HG03571 (cell line): ENCODE results near the gene GOLIM4.
"Not testable (repeated sequence)": the region's sequence is repeated elsewhere in the genome, so short reads cannot be mapped to it uniquely, and the experiment has no call there.

Source experiments
- ATAC-seq: cut with Tn5 transposase; IDR thresholded peaks from one replicate; pipeline ENCODE4 v1.9.1; 2021; ENCODE audit not compliant: unreplicated experiment

GOLIM4 gene

GRCh38 chr3:168049367-168049974 is 46.3 kb downstream of the GOLIM4 start:
- no peak for ATAC-seq

- ATAC-seq = no peak
Observed at GRCh38 chr3:168048414-168049330, 47.1 kb downstream of the GOLIM4 start.

DNA sequence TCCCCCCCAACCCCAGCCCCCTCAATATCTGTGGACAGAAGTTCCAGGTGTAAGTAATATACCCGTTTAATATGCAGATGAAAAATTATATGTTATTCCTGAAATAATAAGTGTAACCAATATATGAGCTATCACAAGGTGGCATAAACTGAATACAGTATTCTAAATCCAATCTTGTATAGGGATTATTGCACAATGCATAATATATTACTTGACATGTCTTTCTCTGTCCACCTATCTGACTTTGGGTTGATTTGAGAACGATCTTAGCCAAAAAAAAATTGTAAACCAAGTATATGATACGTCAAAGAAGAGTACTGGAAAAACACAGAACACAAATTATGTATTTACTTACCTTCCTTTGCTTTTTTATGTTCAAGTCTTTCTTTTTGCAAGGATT is 47.8 kb downstream of the GOLIM4 start:
- no peak for ATAC-seq

DNA sequence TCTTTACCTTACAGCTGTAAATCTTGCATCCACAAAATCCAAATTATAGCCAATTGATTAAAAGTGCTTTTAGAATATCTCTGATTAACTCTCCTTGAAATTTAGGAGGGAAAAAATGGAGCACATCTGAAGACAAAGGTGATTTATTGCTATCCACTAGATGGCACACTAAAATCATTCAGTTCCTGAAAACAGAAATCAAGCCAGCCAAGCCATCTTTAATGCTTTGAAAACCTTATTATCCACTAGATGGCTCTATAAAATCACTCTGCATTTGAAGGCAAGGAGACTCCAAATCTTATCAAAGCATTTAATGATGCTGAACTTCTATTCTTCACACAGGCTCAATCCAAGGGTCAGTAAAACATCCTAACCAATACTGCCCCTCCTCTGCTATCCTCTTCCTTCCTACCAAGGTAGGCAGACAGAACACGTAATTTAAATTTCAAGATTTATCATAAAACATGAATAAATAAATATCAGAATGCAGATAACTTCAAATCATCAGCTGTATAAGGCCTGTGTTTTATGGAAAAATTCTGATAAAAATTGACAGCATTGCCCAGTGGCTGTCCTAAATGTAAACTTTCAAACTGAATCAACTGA is 48.4 kb downstream of the GOLIM4 start:
- ATAC-seq = peak; percentile 72

- ATAC-seq = no peak
Observed at GRCh38 chr3:168044049-168044448, 51.7 kb downstream of the GOLIM4 start.

GRCh38 chr3:168040607-168041208 is 55.0 kb downstream of the GOLIM4 start:
- ATAC-seq = no peak

DNA sequence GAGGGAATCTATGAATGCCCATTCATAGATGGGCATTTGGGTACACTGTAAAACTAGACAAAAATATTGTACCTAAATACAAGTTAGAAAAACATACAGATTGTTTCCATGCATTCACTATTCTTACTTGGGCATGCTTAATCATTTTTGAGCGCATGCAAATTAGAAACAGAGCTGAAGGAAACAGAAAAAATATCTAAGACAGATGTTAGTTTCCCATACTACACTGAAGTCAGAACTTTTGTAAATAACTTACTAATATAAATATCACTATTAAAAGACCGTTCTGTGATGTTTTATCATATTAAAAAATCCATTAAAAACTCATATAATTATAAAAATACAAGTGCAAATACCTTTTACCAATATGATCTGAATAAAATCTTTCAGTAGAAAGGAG is 58.7 kb downstream of the GOLIM4 start:
- ATAC-seq = no peak

DNA sequence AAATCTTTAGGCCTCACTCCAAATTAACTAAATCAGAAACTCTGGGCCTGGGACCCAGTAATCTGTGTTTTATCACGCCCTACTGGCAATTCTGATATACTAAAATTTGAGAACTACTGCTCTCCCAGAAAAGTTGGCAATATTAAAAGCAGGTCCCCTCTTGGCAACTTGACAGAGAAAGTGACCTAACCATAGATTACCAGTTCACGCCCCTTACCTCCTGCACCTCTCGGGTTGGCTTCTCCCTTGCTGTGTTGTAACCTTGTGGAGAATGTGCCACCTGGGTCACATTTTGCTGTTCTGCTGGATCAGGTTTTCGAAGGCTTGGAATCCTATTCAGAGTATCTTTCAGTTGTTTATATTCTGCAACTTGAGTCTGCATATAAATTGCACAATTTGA is 59.1 kb downstream of the GOLIM4 start:
- no peak for ATAC-seq

DNA sequence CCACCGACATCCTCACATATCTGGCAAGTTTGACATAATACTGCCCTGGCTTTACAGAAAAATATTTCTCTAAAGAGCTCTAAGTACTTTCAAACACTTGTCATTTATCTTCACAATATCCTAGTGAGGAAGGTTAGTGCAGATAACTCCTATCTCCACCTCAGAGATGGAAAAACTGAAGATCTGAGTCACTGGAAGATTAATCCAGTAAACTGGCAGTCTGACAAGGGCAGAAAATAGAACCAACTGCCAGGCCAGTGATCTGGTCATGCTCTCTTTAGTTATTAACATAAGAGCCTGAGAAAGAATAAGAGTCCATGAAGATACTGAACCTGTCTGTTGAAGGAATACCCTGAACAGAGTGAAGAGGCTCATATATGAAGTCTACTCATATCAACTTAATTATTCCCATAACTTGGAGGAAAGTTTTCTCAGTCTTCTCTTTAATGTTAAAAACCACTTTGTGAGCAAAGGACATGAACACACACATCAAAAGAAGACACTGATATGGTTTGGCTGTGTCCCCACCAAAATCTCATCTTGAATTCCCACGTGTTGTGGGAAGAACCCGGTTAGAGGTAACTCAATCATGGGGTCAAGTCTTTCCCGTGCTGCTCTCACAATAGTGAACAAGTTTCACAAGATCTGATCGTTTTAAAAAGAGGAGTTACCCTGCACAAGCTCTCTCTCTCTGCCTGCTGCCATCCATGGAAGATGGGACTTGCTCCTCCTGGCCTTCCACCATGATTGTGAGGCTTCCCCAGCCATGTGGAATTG is 61.4 kb downstream of the GOLIM4 start:
- no peak for ATAC-seq

DNA sequence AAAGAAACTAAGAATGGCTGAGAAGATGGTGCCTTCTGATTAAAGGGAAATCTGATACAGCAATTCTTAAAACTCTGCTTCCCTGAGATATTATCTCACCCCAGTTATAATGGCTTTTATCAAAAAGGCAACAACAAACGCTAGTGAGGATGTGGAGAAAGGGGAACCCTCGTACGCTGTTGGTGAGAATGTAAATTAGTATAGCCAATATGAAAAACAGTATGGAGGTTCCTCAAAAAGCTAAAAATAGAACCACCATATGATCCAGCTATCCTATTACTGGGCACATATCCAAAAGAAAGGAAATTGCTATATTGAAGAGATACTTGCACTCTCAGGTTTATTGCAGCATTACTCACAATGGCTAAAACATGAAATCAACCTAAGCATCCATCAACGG is 65.1 kb downstream of the GOLIM4 start:
- ATAC-seq = no peak

- ATAC-seq = no peak
Observed at GRCh38 chr3:168029705-168030104, 66.0 kb downstream of the GOLIM4 start.

DNA sequence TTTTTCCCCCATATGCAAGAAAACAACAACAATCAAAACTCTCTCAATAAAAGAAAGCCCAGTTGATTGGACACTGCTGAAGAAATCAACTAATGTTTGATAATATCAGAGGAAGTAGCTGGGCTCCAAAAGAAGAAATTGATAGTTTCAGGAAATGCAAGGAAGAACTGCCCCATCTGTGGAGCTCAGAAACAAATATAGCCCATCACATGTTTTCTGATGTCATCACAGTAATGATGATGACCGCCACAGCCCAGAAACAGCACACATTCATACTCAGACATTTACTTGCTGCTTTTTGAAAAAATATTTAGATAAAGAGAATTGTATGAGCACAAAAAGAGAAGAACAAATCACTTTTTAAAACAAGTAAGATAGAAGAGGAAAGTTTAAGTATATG is 67.6 kb downstream of the GOLIM4 start:
- no peak for ATAC-seq

GRCh38 chr3:168026764-168027163 is 69.0 kb downstream of the GOLIM4 start:
- ATAC-seq = no peak

- no peak for ATAC-seq
Observed at GRCh38 chr3:168025076-168025475, 70.6 kb downstream of the GOLIM4 start.

DNA sequence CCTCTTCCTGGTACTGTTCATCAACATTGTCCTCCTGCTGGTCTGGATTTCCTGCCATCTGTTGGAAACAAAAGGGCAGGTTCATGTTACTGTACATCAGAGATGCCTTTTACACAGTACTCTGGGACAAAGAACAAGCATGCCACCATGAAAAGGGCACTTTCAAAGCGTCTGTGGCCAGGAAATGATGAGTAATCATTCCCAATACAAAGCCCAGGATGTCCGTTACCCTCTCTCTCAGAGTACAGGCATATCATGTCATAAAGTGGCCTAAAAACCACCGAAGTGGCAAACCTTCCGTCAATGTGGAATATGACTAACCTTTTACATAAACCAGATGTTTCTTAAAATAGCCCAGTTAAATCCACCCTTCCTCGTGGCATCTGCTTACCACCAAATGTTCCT is 71.2 kb downstream of the GOLIM4 start:
- ATAC-seq = no peak

- ATAC-seq = no peak
Observed at GRCh38 chr3:168021737-168022450, 73.8 kb downstream of the GOLIM4 start.

DNA sequence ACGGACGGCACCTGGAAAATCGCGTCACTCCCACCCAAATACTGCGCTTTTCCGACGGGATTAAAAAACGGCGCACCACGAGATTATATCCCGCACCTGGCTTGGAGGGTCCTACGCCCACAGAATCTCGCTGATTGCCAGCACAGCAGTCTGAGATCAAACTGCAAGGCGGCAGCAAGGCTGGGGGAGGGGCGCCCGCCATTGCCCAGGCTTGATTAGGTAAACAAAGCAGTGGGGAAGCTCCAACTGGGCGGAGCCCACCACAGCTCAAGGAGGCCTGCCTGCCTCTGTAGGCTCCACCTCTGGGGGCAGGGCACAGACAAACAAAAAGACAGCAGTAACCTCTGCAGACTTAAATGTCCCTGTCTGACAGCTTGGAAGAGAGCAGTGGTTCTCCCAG is 84.4 kb downstream of the GOLIM4 start:
- not testable (repeated sequence) for ATAC-seq

GRCh38 chr3:168006584-168006983 is 89.1 kb downstream of the GOLIM4 start:
- ATAC-seq = no peak

DNA sequence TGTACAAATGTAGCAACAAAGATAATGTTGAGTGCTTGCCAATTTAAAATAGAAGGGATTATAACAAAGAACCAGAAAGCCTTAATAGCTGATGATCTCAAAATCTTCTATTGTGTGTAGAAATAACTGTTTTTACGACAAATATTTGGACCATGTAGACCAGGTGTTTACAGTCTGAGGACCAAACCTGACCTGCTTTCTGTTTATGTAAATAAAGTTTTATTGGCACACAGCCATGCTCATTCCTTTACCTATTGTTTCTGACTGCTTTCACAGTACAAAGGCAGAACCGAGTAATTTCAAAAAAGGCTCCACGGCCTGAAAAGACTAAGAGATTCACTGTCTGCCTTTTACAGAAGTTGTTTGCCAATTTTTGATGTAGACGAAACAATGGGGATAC is 91.8 kb downstream of the GOLIM4 start:
- ATAC-seq = no peak

- no peak for ATAC-seq
Observed at GRCh38 chr3:168002786-168003368, 92.8 kb downstream of the GOLIM4 start.
